Measurements from ENCODE around the gene SMIM23.

Gene SMIM23

GRCh38 chr5:171816666-171817065, 31.0 kb downstream of the SMIM23 start:
- DNase-seq (ENCODE audit: low spot score) = no peak

- no peak for DNase-seq (ENCODE audit: low spot score)
These were observed 34.9 kb downstream of the SMIM23 start for GRCh38 chr5:171820561-171820960.

GRCh38 chr5:171821286-171821685, 35.7 kb downstream of the SMIM23 start:
- no peak for DNase-seq (ENCODE audit: low spot score)

GRCh38 chr5:171823269-171823668, 37.7 kb downstream of the SMIM23 start:
- DNase-seq (ENCODE audit: low spot score) = no peak

- DNase-seq (ENCODE audit: low spot score) = no peak
These were observed 39.4 kb downstream of the SMIM23 start for GRCh38 chr5:171825051-171825450.

GRCh38 chr5:171826132-171826531, 40.5 kb downstream of the SMIM23 start:
- no peak for DNase-seq (ENCODE audit: low spot score)

GRCh38 chr5:171827162-171827561, 41.5 kb downstream of the SMIM23 start:
- DNase-seq (ENCODE audit: low spot score) = no peak

GRCh38 chr5:171830686-171831085, 45.1 kb downstream of the SMIM23 start:
- DNase-seq (ENCODE audit: low spot score) = no peak

- DNase-seq (ENCODE audit: low spot score) = no peak
These were observed 47.2 kb downstream of the SMIM23 start for GRCh38 chr5:171832775-171833174.

GRCh38 chr5:171834461-171834860, 48.8 kb downstream of the SMIM23 start:
- DNase-seq (ENCODE audit: low spot score) = no peak

GRCh38 chr5:171835066-171835465, 49.4 kb downstream of the SMIM23 start:
- no peak for DNase-seq (ENCODE audit: low spot score)

- no peak for DNase-seq (ENCODE audit: low spot score)
These were observed 51.9 kb downstream of the SMIM23 start for GRCh38 chr5:171837522-171837921.

GRCh38 chr5:171838066-171838465, 52.4 kb downstream of the SMIM23 start:
- DNase-seq (ENCODE audit: low spot score) = no peak

GRCh38 chr5:171839112-171839511, 53.5 kb downstream of the SMIM23 start:
- no peak for DNase-seq (ENCODE audit: low spot score)

GRCh38 chr5:171840066-171840465, 54.4 kb downstream of the SMIM23 start:
- DNase-seq (ENCODE audit: low spot score) = no peak
